HG03064 (cell line): ENCODE measurements around the gene ADGRG4.
"Not testable (repeated sequence)": the region's sequence is repeated elsewhere in the genome, so short reads cannot be mapped to it uniquely, and the experiment has no call there.

ENCODE experiments used
- ATAC-seq: cut with Tn5 transposase; IDR thresholded peaks from one replicate; pipeline ENCODE4 v1.9.1; 2021; ENCODE audit warnings: low read depth; ENCODE audit not compliant: unreplicated experiment

ADGRG4 gene, protein sequence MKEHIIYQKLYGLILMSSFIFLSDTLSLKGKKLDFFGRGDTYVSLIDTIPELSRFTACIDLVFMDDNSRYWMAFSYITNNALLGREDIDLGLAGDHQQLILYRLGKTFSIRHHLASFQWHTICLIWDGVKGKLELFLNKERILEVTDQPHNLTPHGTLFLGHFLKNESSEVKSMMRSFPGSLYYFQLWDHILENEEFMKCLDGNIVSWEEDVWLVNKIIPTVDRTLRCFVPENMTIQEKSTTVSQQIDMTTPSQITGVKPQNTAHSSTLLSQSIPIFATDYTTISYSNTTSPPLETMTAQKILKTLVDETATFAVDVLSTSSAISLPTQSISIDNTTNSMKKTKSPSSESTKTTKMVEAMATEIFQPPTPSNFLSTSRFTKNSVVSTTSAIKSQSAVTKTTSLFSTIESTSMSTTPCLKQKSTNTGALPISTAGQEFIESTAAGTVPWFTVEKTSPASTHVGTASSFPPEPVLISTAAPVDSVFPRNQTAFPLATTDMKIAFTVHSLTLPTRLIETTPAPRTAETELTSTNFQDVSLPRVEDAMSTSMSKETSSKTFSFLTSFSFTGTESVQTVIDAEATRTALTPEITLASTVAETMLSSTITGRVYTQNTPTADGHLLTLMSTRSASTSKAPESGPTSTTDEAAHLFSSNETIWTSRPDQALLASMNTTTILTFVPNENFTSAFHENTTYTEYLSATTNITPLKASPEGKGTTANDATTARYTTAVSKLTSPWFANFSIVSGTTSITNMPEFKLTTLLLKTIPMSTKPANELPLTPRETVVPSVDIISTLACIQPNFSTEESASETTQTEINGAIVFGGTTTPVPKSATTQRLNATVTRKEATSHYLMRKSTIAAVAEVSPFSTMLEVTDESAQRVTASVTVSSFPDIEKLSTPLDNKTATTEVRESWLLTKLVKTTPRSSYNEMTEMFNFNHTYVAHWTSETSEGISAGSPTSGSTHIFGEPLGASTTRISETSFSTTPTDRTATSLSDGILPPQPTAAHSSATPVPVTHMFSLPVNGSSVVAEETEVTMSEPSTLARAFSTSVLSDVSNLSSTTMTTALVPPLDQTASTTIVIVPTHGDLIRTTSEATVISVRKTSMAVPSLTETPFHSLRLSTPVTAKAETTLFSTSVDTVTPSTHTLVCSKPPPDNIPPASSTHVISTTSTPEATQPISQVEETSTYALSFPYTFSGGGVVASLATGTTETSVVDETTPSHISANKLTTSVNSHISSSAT (N-terminal part only)

GRCh38 chrX:136300721-136301120 lies at the start of gene ADGRG4:
TSS of gene ADGRG4 (plus strand) at chrX:136300963. CDS start at chrX:136308778, 7,815 bp downstream.
- not testable (repeated sequence) for ATAC-seq

- peak; percentile 77 for ATAC-seq
Observed at GRCh38 chrX:136251041-136251991, 49.4 kb upstream of the ADGRG4 start, which contains the start of gene MAP7D3. TSS of gene MAP7D3 (minus strand) at chrX:136251400. CDS start at chrX:136251358, 42 bp downstream.

DNA sequence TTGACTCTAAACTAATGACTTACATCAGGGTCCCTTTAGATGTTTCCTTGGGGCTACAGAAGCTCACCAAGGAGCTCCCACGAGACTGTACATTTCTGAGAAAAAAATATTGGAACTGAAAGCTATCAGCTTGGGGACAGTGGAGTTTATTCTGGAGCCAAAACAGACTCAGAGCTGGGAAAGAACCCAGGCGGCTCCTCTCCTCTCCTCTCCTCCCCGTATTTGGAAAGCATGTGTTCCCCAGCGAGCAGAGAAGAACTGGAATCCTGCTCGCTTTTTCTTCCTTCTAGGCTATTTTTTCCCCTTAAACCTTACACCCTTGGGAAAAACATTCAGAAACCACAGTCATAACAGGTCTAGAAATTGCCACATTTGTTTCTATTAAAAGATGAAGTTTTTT lies 45.2 kb upstream of the ADGRG4 start:
- ATAC-seq = no peak

GRCh38 chrX:136256026-136256425 lies 44.7 kb upstream of the ADGRG4 start:
- no peak for ATAC-seq

- no peak for ATAC-seq
Observed at GRCh38 chrX:136258951-136259350, 41.8 kb upstream of the ADGRG4 start.

- no peak for ATAC-seq
Observed at GRCh38 chrX:136259543-136259942, 41.2 kb upstream of the ADGRG4 start.

- ATAC-seq = no peak
Observed at GRCh38 chrX:136260776-136261175, 40.0 kb upstream of the ADGRG4 start.

DNA sequence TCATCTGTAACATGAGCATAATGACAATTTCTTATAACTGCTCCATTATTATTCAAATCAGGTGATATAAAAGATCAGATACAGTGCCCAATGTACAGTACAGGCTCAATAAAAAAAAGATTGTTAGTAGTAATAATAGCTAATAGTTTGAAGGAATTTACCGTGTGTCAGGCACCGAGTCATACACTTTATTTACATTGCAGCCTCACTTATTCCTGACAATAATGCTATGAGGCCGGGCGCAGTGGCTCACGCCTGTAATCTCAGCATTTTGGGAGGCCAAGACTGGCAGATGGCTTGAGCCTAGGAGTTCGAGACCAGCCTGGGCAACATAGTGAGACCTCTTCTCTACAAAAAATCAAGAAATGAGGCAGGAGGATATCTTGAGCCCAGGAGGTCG lies 39.4 kb upstream of the ADGRG4 start:
- ATAC-seq = no peak

DNA sequence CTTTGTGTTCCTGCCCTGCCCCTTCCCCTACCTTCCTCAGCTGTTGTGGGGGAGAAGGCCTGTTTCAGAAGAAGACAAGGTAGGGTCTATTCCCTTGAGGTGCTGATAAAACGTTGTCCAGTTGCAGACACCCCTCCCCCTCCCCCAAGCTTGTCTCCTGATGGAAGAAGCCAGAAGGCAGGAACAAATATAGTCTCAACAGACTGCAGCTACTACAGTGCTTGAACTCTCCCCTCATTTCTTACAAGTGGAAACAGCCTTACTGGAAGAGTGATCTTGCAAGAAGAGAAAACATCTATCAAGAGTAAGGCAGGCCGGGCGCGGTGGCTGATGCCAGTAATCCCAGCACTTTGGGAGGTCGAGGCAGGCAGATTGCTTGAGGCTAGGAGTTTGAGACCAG lies 38.5 kb upstream of the ADGRG4 start:
- ATAC-seq = no peak

GRCh38 chrX:136262812-136263315 lies 37.9 kb upstream of the ADGRG4 start:
- ATAC-seq = no peak

DNA sequence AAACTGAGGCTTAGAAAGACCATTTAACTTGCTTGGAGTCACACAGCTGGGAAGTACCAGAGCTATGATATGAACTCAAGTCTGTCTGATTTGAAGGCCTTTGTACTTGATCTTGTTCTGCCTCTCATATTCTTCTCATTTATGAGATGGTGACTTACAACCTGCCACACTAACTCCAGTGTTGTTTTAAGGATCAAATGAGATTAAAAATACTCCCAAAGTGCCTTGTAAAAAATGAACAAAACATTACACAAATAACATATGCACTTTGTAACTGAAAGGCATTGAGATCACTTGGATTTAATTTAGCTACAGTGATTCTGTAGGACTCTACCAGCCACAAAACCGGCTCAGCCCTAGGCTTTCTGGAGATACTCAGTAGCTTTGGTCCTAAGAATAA lies 33.9 kb upstream of the ADGRG4 start:
- no peak for ATAC-seq

GRCh38 chrX:136268051-136269048 lies 32.4 kb upstream of the ADGRG4 start:
- ATAC-seq = peak; percentile 62

- no peak for ATAC-seq
Observed at GRCh38 chrX:136269921-136270320, 30.8 kb upstream of the ADGRG4 start.

DNA sequence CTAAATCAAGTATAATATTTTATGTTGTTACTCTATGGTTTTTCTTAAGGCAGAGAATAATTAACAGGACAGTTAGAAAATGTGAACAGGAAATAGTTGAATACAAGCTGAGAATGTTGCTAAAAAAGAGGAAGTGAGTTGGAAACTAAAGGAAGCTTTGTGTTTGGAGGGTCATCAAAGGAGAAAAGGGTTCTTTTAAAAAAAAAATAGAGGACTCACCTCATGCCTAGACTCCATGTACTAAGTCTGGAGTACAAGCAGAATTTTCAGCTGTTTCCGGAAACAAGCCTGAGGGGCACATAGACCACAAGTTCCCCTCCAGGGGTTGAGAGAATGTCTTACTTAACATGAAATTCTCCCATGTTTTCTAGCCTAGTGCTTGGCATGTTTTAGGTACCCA lies 29.5 kb upstream of the ADGRG4 start:
- no peak for ATAC-seq

DNA sequence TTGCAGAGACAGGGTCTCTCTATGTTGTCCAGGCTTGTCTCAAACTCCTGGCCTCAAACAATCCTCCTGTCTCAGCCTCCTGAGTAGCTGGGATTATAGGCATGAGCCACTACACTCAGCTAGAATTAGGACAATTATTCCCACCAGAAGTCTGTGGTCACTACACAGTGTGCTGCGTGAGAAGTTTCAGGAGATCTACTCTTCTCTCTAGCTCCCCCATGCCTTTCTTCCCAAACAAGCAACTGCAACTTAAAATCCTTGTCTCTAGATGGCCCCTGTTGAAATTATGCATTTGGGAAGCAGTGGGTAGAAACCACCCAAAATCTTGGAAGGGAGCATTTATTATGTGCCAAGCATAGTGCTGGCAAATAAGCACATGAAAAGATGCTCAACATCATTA lies 28.4 kb upstream of the ADGRG4 start:
- no peak for ATAC-seq

GRCh38 chrX:136273986-136274385 lies 26.8 kb upstream of the ADGRG4 start:
- no peak for ATAC-seq

DNA sequence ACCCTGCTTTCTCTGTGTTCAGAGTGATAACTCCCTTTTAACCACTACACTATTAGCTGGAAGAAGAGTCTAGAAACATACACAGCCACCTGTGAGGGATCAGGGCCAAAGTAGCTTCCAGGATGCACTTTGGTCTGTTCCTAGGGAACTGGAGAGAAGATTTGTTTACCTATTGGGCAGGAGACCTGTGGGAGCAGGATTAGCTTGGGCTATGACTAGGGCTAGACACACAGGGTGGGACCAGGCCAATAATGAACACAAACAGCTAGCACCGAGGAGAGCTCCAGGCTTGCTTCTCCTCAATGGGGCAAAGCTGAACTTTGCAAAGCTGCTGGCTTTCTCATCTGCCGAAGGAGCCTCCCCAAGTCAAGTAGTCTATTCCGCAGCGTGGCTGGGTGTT lies 25.2 kb upstream of the ADGRG4 start:
- ATAC-seq = no peak

DNA sequence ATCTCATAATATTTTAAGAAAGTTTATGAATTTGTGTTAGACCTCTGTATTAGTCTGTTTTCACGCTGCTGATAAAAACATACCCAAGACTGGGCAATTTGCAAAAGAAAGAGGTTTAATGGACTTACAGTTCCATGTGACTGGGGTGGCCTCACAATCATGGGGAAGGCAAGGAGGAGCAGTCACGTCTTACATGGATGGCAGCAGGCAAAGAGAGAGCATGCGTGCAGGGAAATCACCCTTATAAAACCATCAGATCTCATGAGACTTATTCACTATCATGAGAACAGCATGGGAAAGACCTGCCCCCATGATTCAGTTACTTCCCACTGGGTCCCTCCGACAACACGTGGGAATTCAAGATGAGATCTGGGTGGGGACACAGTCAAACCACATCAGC lies 14.4 kb upstream of the ADGRG4 start:
- not testable (repeated sequence) for ATAC-seq
